PC-3 (cell line): Measurements from ENCODE around the gene SCYGR4. TPM values are rescaled to one million over a fixed set of nuclear protein-coding genes. Genes with fewer than 3 reads are reported as not detected.
A peak's percentile ranks its signal among the peaks of the same experiment; 100 is the strongest.

Experiments used
- ATAC-seq: fragments of 200-7000 bp; cut with Tn5 transposase; 2 replicates; pipeline ENCODE4 v1.9.1; 2020; ENCODE audit warnings: mild to moderate bottlenecking, moderate library complexity
- BruUV-seq: library from RNA; stranded (reverse); fragments of 400-500 nt; replicated peaks from 2 replicates; lab custom pipeline; 2021; lab: Mats Ljungman, UMichigan
- CTCF ChIA-PET: fragments of 300-600 bp; sonication (Branson Sonifier 250); formaldehyde crosslinking; loops from one replicate; lab custom pipeline; 2022; ENCODE audit warnings: antibody characterized with exemption; lab: Charles Lee
- POLR2A ChIA-PET: fragments of 300-600 bp; sonication (Branson Sonifier 250); formaldehyde crosslinking; loops from one replicate; lab custom pipeline; 2022; ENCODE audit warnings: antibody characterized with exemption; ENCODE audit not compliant: unreplicated experiment; lab: Charles Lee
- DNase-seq: peaks from one replicate; pipeline ENCODE4 v3.0.0-alpha.2; 2015
- H2AFZ ChIP-seq: fragments of 300-600 bp; sonication (generic); 2 replicates; pipeline ENCODE4 v1.6.0; 2016; ENCODE audit warnings: antibody characterized with exemption, low read length
- H3F3A ChIP-seq: fragments of 300-600 bp; sonication (generic); one replicate; pipeline ENCODE4 v1.6.0; 2017; ENCODE audit warnings: antibody characterized with exemption, low read length, control low read depth, mild to moderate bottlenecking; ENCODE audit not compliant: unreplicated experiment
- H3K27ac ChIP-seq: fragments of 300-600 bp; sonication (generic); 2 replicates; pipeline ENCODE4 v1.5.1; 2016; ENCODE audit warnings: mild to moderate bottlenecking, low read length
- H3K27me3 ChIP-seq: fragments of 300-600 bp; sonication (generic); 2 replicates; pipeline ENCODE4 v1.6.1; 2016; ENCODE audit warnings: low read length, mixed read lengths
- H3K36me3 ChIP-seq: fragments of 300-600 bp; sonication (generic); 2 replicates; pipeline ENCODE4 v1.6.1; 2016; ENCODE audit warnings: low read depth, mixed run types, low read length, mixed read lengths
- H3K4me1 ChIP-seq: fragments of 300-600 bp; sonication (generic); 2 replicates; pipeline ENCODE4 v1.5.1; 2016; ENCODE audit warnings: low read length; ENCODE audit not compliant: insufficient read depth
- H3K4me2 ChIP-seq: fragments of 300-600 bp; sonication (generic); 2 replicates; pipeline ENCODE4 v1.6.0; 2016; ENCODE audit warnings: low read length
- H3K4me3 ChIP-seq: fragments of 300-600 bp; sonication (generic); 2 replicates; pipeline ENCODE4 v1.5.1; 2016; ENCODE audit warnings: mild to moderate bottlenecking, low read length, mixed read lengths
- H3K79me2 ChIP-seq: fragments of 300-600 bp; sonication (generic); 2 replicates; pipeline ENCODE4 v1.6.1; 2017; ENCODE audit warnings: low read length, mixed read lengths
- H3K9ac ChIP-seq: fragments of 300-600 bp; sonication (generic); 2 replicates; pipeline ENCODE4 v1.6.0; 2016; ENCODE audit warnings: mild to moderate bottlenecking, low read length
- H3K9me2 ChIP-seq: fragments of 300-600 bp; sonication (generic); replicated peaks from 2 replicates; pipeline ENCODE4 v1.6.1; 2016; ENCODE audit warnings: mixed run types, low read length, mixed read lengths
- H3K9me3 ChIP-seq: fragments of 300-600 bp; sonication (generic); 2 replicates; pipeline ENCODE4 v1.6.1; 2016; ENCODE audit warnings: low read length, mixed read lengths
- H4K20me1 ChIP-seq: fragments of 300-600 bp; sonication (generic); 2 replicates; pipeline ENCODE4 v1.6.1; 2016; ENCODE audit warnings: low read length, mixed read lengths
- CTCF ChIP-seq: fragments of 300-600 bp; sonication (generic); conservative IDR thresholded peaks from 2 replicates; pipeline ENCODE4 v1.5.1; 2017; ENCODE audit warnings: antibody characterized with exemption, low read depth, mild to moderate bottlenecking, low read length
- EZH2 ChIP-seq: fragments of 300-600 bp; sonication (generic); IDR thresholded peaks from one replicate; pipeline ENCODE4 v1.6.1; 2017; ENCODE audit warnings: antibody characterized with exemption, mild to moderate bottlenecking, low read length; ENCODE audit not compliant: unreplicated experiment
- EZH2phosphoT487 ChIP-seq: fragments of 300-600 bp; sonication (generic); IDR thresholded peaks from 2 replicates; pipeline ENCODE4 v1.6.1; 2018; ENCODE audit warnings: mild to moderate bottlenecking, antibody characterized with exemption, low read length, borderline replicate concordance
- intact Hi-C: fragments of 100-400 bp; cut with micrococcal nuclease; formaldehyde crosslinking; loops from 2 replicates; pipeline ENCODE4 v1.9.0; 2023
- total RNA-seq: library from RNA; depleted of rRNA; stranded (reverse); fragments of >200 nt; gene quantifications from 2 replicates; pipeline ENCODE4 v1.2.3, GENCODE V29; 2014

Gene SCYGR4
- total RNA-seq, 1 experiment from 2014 or later: not detected

- Histone ChIP-seq H3K4me2 (no peak overlapping the region), H2AFZ (no peak overlapping the region), H3K27ac (no peak overlapping the region), H3K4me1 (no peaks in the 10 kb centered on the region), H3K4me3 (no peak overlapping the region), H3K27me3 (no peaks in the 10 kb centered on the region), H3K9ac (no peak overlapping the region), H3F3A (no peaks in the 10 kb centered on the region), H4K20me1 (no peaks in the 10 kb centered on the region), H3K79me2 (no peaks in the 10 kb centered on the region), H3K9me3 (no peaks in the 10 kb centered on the region), H3K36me3 (no peaks in the 10 kb centered on the region), H3K9me2 (no peaks in the 10 kb centered on the region)
- BruUV-seq: no TSS peak
- ATAC-seq (peak; percentile 65), DNase-seq (peak; percentile 14)
- no peak for TF ChIP-seq EZH2
- peak; percentile 31 for TF ChIP-seq CTCF
- no peak for TF ChIP-seq EZH2phosphoT487
- intact Hi-C loops: loop anchor here (1.0 to 5.0 kb wide), 2 partner anchors 96 to 172 kb away; no protein-coding TSS in a partner anchor
- CTCF ChIA-PET: interaction anchor here (0.8 to 1.4 kb wide), 2 partner anchors 171 to 173 kb away, joined by 3 to 4 read pairs; no protein-coding TSS in a partner anchor
- POLR2A ChIA-PET: no interaction called here
Measured at GRCh38 chr2:227578642-227579041, 38.7 kb upstream of the SCYGR4 start.

- TF ChIP-seq CTCF: no peak
- ChIA-PET CTCF (no interaction called here), POLR2A (no interaction called here)
- no TSS peak for BruUV-seq
- Histone ChIP-seq H4K20me1 (no peaks in the 10 kb centered on the region), H3K27me3 (no peaks in the 10 kb centered on the region), H2AFZ (no peak overlapping the region), H3K9me2 (no peaks in the 10 kb centered on the region), H3F3A (no peaks in the 10 kb centered on the region), H3K4me2 (no peak overlapping the region), H3K9me3 (no peaks in the 10 kb centered on the region), H3K4me3 (no peak overlapping the region), H3K9ac (no peak overlapping the region), H3K27ac (no peak overlapping the region), H3K4me1 (no peaks in the 10 kb centered on the region), H3K79me2 (no peaks in the 10 kb centered on the region), H3K36me3 (no peaks in the 10 kb centered on the region)
- DNase-seq (no peak), ATAC-seq (no peak)
- intact Hi-C loops: loop anchor here (5.0 kb wide), 1 partner anchor 97 kb away; no protein-coding TSS in a partner anchor
Measured at GRCh38 chr2:227579791-227580190, 37.5 kb upstream of the SCYGR4 start.

GRCh38 chr2:227582369-227582768 lies 34.9 kb upstream of the SCYGR4 start:
- POLR2A ChIA-PET: no interaction called here
- H3K79me2 ChIP-seq: no peaks in the 10 kb centered on the region
- ATAC-seq (no peak), DNase-seq (no peak)
- H4K20me1 ChIP-seq: no peaks in the 10 kb centered on the region
- intact Hi-C loops: no loop called here
- H3K27me3 ChIP-seq: no peaks in the 10 kb centered on the region
- no peaks in the 10 kb centered on the region for H3K36me3 ChIP-seq
- no peaks in the 10 kb centered on the region for H3F3A ChIP-seq
- H3K9ac ChIP-seq: no peak overlapping the region
- no peak overlapping the region for H3K4me2 ChIP-seq
- H2AFZ ChIP-seq: no peak overlapping the region
- H3K27ac ChIP-seq: no peak overlapping the region
- no peaks in the 10 kb centered on the region for H3K9me3 ChIP-seq
- no peak overlapping the region for H3K4me3 ChIP-seq
- H3K9me2 ChIP-seq: no peaks in the 10 kb centered on the region
- TF ChIP-seq CTCF (no peak), EZH2 (no peak), EZH2phosphoT487 (no peak)
- no TSS peak for BruUV-seq
- CTCF ChIA-PET: no interaction called here
- H3K4me1 ChIP-seq: no peaks in the 10 kb centered on the region
